Ishikawa (cell line): Measurements from ENCODE around the gene DAB2IP.

Experiments used
- EP300 ChIP-seq: IDR thresholded peaks from 2 replicates; pipeline ENCODE4 v1.6.1; 2012; ENCODE audit warnings: borderline replicate concordance
- RAD21 ChIP-seq: IDR thresholded peaks from 2 replicates; pipeline ENCODE4 v1.6.1; 2012; ENCODE audit warnings: low read depth
- TCF12 ChIP-seq: IDR thresholded peaks from 2 replicates; pipeline ENCODE4 v1.6.1; 2012; ENCODE audit warnings: low read depth
- ZBTB7A ChIP-seq: IDR thresholded peaks from 2 replicates; pipeline ENCODE4 v1.6.1; 2012; ENCODE audit warnings: low read depth
- TF ChIP-seq, protein P1 (sequence below): IDR thresholded peaks from 2 replicates; pipeline ENCODE4 v1.6.1; 2012; ENCODE audit warnings: low read depth, mild to moderate bottlenecking
- TF ChIP-seq, protein P2 (sequence below): IDR thresholded peaks from 2 replicates; pipeline ENCODE4 v1.6.1; 2012

DNA sequence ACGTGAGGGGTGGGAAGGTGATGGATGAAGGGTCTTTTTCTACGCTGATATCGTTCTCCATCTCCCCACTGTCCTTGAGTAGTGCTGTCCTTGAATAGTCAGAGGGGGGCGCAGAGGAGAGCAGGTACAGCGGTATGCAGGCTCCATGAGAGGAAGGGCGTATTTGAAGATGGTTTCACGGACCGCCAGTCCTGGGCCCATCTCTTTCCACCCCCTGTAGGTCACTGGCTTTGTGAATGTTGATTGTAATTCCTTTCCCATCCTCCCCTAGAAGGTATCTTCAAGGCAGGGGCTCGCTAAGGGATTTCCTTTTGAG is 40.8 kb upstream of the DAB2IP start:
- TF ChIP-seq ZBTB7A (no peak), TCF12 (no peak), EP300 (no peak), RAD21 (no peak)
- TF ChIP-seq, protein P1, sequence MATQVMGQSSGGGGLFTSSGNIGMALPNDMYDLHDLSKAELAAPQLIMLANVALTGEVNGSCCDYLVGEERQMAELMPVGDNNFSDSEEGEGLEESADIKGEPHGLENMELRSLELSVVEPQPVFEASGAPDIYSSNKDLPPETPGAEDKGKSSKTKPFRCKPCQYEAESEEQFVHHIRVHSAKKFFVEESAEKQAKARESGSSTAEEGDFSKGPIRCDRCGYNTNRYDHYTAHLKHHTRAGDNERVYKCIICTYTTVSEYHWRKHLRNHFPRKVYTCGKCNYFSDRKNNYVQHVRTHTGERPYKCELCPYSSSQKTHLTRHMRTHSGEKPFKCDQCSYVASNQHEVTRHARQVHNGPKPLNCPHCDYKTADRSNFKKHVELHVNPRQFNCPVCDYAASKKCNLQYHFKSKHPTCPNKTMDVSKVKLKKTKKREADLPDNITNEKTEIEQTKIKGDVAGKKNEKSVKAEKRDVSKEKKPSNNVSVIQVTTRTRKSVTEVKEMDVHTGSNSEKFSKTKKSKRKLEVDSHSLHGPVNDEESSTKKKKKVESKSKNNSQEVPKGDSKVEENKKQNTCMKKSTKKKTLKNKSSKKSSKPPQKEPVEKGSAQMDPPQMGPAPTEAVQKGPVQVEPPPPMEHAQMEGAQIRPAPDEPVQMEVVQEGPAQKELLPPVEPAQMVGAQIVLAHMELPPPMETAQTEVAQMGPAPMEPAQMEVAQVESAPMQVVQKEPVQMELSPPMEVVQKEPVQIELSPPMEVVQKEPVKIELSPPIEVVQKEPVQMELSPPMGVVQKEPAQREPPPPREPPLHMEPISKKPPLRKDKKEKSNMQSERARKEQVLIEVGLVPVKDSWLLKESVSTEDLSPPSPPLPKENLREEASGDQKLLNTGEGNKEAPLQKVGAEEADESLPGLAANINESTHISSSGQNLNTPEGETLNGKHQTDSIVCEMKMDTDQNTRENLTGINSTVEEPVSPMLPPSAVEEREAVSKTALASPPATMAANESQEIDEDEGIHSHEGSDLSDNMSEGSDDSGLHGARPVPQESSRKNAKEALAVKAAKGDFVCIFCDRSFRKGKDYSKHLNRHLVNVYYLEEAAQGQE, result no peak
- TF ChIP-seq, protein P2, sequence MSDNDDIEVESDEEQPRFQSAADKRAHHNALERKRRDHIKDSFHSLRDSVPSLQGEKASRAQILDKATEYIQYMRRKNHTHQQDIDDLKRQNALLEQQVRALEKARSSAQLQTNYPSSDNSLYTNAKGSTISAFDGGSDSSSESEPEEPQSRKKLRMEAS, result no peak
